Inferior parietal cortex (tissue), 1 donor: ENCODE data around the gene CGRRF1.

Experiments
- DNase-seq: peaks from one replicate; pipeline ENCODE4 v3.0.0-alpha.2; 2016; ENCODE audit errors: extremely low spot score

Gene CGRRF1

GRCh38 chr14:54489731-54490444, 19.8 kb upstream of the CGRRF1 start:
- no peak for DNase-seq

- no peak for DNase-seq
Observed at GRCh38 chr14:54490445-54491175, 19.1 kb upstream of the CGRRF1 start.

GRCh38 chr14:54493293-54493692, 16.4 kb upstream of the CGRRF1 start:
- DNase-seq = no peak

- no peak for DNase-seq
Observed at GRCh38 chr14:54497224-54497623, 12.5 kb upstream of the CGRRF1 start.

GRCh38 chr14:54498095-54498531, 11.6 kb upstream of the CGRRF1 start:
- DNase-seq = no peak

- no peak for DNase-seq
Observed at GRCh38 chr14:54498579-54498978, 11.1 kb upstream of the CGRRF1 start.

- no peak for DNase-seq
Observed at GRCh38 chr14:54500744-54501143, 9.0 kb upstream of the CGRRF1 start.

GRCh38 chr14:54501480-54501879, 8.2 kb upstream of the CGRRF1 start:
- DNase-seq = no peak

- DNase-seq = no peak
Observed at GRCh38 chr14:54502602-54503001, 7.1 kb upstream of the CGRRF1 start.

GRCh38 chr14:54503486-54503885, 6.2 kb upstream of the CGRRF1 start:
- DNase-seq = peak; percentile 17

GRCh38 chr14:54512393-54512792, 2.7 kb downstream of the CGRRF1 start:
- no peak for DNase-seq

- DNase-seq = no peak
Observed at GRCh38 chr14:54515670-54516069, 6.0 kb downstream of the CGRRF1 start.

GRCh38 chr14:54516709-54517108, 7.0 kb downstream of the CGRRF1 start:
- DNase-seq = no peak

GRCh38 chr14:54524410-54524809, 14.7 kb downstream of the CGRRF1 start:
- no peak for DNase-seq

GRCh38 chr14:54528973-54529372, 19.3 kb downstream of the CGRRF1 start:
- no peak for DNase-seq

- DNase-seq = no peak
Observed at GRCh38 chr14:54529811-54530210, 20.1 kb downstream of the CGRRF1 start.

- no peak for DNase-seq
Observed at GRCh38 chr14:54532111-54533012, 22.7 kb downstream of the CGRRF1 start.

- DNase-seq = no peak
Observed at GRCh38 chr14:54533100-54533499, 23.4 kb downstream of the CGRRF1 start.

GRCh38 chr14:54535126-54535525, 25.4 kb downstream of the CGRRF1 start:
- no peak for DNase-seq

GRCh38 chr14:54535646-54536045, 25.9 kb downstream of the CGRRF1 start:
- no peak for DNase-seq

GRCh38 chr14:54537651-54538050, 27.9 kb downstream of the CGRRF1 start:
- DNase-seq = no peak

- no peak for DNase-seq
Observed at GRCh38 chr14:54538055-54538454, 28.3 kb downstream of the CGRRF1 start.
